Measurements from ENCODE around the gene IL18BP. TPM values are rescaled to one million over a fixed set of nuclear protein-coding genes. Genes with fewer than 3 reads are reported as not detected.

IL18BP gene
- total and polyA plus RNA-seq, 9 of the 15 experiments (the other 6 are each of a cell fraction or from before 2014, with no cell fraction given): 0.34 to 9.4 (median 3.2) TPM

DNA sequence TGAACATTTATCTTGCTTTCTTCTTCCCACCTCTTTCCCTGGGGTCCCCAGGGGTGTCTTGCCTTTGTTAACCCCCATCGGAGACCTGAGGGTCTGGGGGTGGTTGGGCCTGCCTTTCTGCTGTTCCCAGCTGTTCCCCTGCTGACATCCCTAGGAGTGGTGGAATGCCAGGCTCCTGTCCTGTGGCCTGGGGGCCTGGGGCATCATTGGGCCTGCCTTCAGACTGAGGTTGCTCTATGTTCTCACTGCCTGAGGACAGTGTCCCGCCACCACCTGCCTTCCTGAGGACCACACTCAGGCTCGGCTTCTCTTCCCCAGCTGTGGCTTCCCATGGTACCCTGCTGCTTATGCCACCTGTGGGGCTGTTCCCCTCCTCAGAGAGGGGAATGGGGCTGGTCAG lies 1.1 kb upstream of the IL18BP start:
- H3K4me2 ChIP-seq (ENCODE audit: insufficient read depth, low read length): no peak overlapping the region
- peaks cover 53% of the 10 kb centered on the region for H3K36me3 ChIP-seq (ENCODE audit: control insufficient read depth, insufficient read depth, low read length)
- H2AFZ ChIP-seq (ENCODE audit: low read depth, low read length): no peak overlapping the region
- H3K9ac ChIP-seq (ENCODE audit: insufficient read depth in 1 of 2, low read depth in 2 of 2, low read length in 2 of 2): peak overlapping the region in 1 of 2 experiments; percentile 40; a peak in 1 of 4 replicates
- H3K9me1 ChIP-seq (ENCODE audit: control insufficient read depth, insufficient read depth, low read length): peaks cover 14% of the 10 kb centered on the region
- H3K4me3 ChIP-seq: no peak overlapping the region
- peaks cover 44 to 66% of the 10 kb centered on the region in 2 experiments for H3K4me1 ChIP-seq (replicated peaks in 1 of 2; ENCODE audit: control insufficient read depth in 2 of 2, insufficient read depth in 2 of 2, low read length in 2 of 2)
- peaks cover 10% of the 10 kb centered on the region for H4K20me1 ChIP-seq (replicated peaks; ENCODE audit: control insufficient read depth, insufficient read depth, low read length)
- no peaks in the 10 kb centered on the region for H3K27me3 ChIP-seq (ENCODE audit: control insufficient read depth in 2 of 2, insufficient read depth in 2 of 2, low read length in 2 of 2)
- 97% methylated on average over 3 of the region's 3 CpGs for WGBS (ENCODE audit: insufficient coverage, low coverage, missing lambda C conversion rate)
- no TSS peak for BruUV-seq (replicated peaks)
- intact Hi-C loops (cut with micrococcal nuclease): loop anchor here (5.0 kb wide), 1 partner anchor 135 kb away; no protein-coding TSS in a partner anchor
- no peak overlapping the region for H3K27ac ChIP-seq (ENCODE audit: extremely low read depth, low read depth, low read length)
- DNase-seq (ENCODE audit: extremely low read depth in 1 of 4, low spot score in 3 of 4) (no peak), ATAC-seq (no peak), FAIRE-seq (no peak)
- in situ Hi-C loops (cut with MboI): no loop called here
- CTCF ChIA-PET (ENCODE audit: low intra/inter-chr PET ratio): no interaction called here
- H3K79me2 ChIP-seq (ENCODE audit: control insufficient read depth, insufficient read depth, low read length): no peaks in the 10 kb centered on the region
- TF ChIP-seq JUNB (CRISPR knock-in tag; conservative IDR thresholded peaks at IDR 0.05): no peak
- TF ChIP-seq, protein P1, sequence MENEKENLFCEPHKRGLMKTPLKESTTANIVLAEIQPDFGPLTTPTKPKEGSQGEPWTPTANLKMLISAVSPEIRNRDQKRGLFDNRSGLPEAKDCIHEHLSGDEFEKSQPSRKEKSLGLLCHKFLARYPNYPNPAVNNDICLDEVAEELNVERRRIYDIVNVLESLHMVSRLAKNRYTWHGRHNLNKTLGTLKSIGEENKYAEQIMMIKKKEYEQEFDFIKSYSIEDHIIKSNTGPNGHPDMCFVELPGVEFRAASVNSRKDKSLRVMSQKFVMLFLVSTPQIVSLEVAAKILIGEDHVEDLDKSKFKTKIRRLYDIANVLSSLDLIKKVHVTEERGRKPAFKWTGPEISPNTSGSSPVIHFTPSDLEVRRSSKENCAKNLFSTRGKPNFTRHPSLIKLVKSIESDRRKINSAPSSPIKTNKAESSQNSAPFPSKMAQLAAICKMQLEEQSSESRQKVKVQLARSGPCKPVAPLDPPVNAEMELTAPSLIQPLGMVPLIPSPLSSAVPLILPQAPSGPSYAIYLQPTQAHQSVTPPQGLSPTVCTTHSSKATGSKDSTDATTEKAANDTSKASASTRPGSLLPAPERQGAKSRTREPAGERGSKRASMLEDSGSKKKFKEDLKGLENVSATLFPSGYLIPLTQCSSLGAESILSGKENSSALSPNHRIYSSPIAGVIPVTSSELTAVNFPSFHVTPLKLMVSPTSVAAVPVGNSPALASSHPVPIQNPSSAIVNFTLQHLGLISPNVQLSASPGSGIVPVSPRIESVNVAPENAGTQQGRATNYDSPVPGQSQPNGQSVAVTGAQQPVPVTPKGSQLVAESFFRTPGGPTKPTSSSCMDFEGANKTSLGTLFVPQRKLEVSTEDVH (IDR thresholded peaks at IDR 0.05; ENCODE audit: low read depth, partially characterized antibody): no peak
- TF ChIP-seq ZNF165 (CRISPR knock-in tag; IDR thresholded peaks at IDR 0.05; ENCODE audit: borderline replicate concordance): no peak
- no peak for TF ChIP-seq RHOXF2B (CRISPR knock-in tag; conservative IDR thresholded peaks at IDR 0.05)
- no peak for TF ChIP-seq PRPF4 (IDR thresholded peaks at IDR 0.05; ENCODE audit: insufficient read depth, low read depth, low read length, poor library complexity, severe bottlenecking)
- TF ChIP-seq HDAC1 (IDR thresholded peaks at IDR 0.05): no peak
- no peak for TF ChIP-seq ADNP (tag; IDR thresholded peaks at IDR 0.05)
- TF ChIP-seq MXI1 (IDR thresholded peaks at IDR 0.05; ENCODE audit: low read depth, low read length): no peak
- no peak for TF ChIP-seq ZFX (CRISPR knock-in tag; IDR thresholded peaks at IDR 0.05)
- TF ChIP-seq ZNF75A (CRISPR knock-in tag; IDR thresholded peaks at IDR 0.05): no peak
- TF ChIP-seq, protein P2, sequence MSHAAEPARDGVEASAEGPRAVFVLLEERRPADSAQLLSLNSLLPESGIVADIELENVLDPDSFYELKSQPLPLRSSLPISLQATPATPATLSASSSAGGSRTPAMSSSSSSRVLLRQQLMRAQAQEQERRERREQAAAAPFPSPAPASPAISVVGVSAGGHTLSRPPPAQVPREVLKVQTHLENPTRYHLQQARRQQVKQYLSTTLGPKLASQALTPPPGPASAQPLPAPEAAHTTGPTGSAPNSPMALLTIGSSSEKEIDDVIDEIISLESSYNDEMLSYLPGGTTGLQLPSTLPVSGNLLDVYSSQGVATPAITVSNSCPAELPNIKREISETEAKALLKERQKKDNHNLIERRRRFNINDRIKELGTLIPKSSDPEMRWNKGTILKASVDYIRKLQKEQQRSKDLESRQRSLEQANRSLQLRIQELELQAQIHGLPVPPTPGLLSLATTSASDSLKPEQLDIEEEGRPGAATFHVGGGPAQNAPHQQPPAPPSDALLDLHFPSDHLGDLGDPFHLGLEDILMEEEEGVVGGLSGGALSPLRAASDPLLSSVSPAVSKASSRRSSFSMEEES (CRISPR knock-in tag; IDR thresholded peaks at IDR 0.05): no peak
- TF ChIP-seq, protein P3, sequence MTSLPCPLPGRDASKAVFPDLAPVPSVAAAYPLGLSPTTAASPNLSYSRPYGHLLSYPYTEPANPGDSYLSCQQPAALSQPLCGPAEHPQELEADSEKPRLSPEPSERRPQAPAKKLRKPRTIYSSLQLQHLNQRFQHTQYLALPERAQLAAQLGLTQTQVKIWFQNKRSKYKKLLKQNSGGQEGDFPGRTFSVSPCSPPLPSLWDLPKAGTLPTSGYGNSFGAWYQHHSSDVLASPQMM (CRISPR knock-in tag; IDR thresholded peaks at IDR 0.05): no peak
- POLR2A ChIA-PET: interaction anchor here (0.6 to 3.5 kb wide), 5 partner anchors 8 to 283 kb away, joined by 3 to 12 read pairs (median 3); no protein-coding TSS in a partner anchor
- H3K9me3 ChIP-seq (replicated peaks; ENCODE audit: control insufficient read depth, insufficient read depth, low read depth, low read length): no peaks in the 10 kb centered on the region
